Activated CD4-positive, alpha-beta T cell treated with anti-CD3 and anti-CD28 coated beads, Interleukin-2, Interleukin-6, amounts not matched to agents 100 ng/mL and 50 ng/mL, durations not matched to agents 16 hours and 8 hours (primary cell): Measurements from ENCODE around the gene CALY.
"Not testable (repeated sequence)": the region's sequence is repeated elsewhere in the genome, so short reads cannot be mapped to it uniquely, and the experiment has no call there.

Experiments
- DNase-seq: peaks from one replicate; pipeline ENCODE4 v3.0.0-alpha.2; 2020

CALY gene

GRCh38 chr10:133327651-133328357 lies 8.9 kb downstream of the CALY start:
- DNase-seq: no peak

- DNase-seq: no peak
Measured at GRCh38 chr10:133326745-133327650, 9.7 kb downstream of the CALY start.

GRCh38 chr10:133326223-133326551 lies 10.5 kb downstream of the CALY start:
- DNase-seq: no peak

- no peak for DNase-seq
Measured at GRCh38 chr10:133325440-133326222, 11.1 kb downstream of the CALY start.

- no peak for DNase-seq
Measured at GRCh38 chr10:133324857-133325260, 11.8 kb downstream of the CALY start.

- peak; percentile 48 for DNase-seq
Measured at GRCh38 chr10:133324198-133324792, 12.4 kb downstream of the CALY start.

GRCh38 chr10:133322064-133322709 lies 14.5 kb downstream of the CALY start:
- DNase-seq: not testable (repeated sequence)

GRCh38 chr10:133320852-133321422 lies 15.8 kb downstream of the CALY start:
- not testable (repeated sequence) for DNase-seq

GRCh38 chr10:133318494-133319127 lies 18.1 kb downstream of the CALY start:
- DNase-seq: peak; percentile 76

- no peak for DNase-seq
Measured at GRCh38 chr10:133316732-133317131, 20.0 kb downstream of the CALY start.

GRCh38 chr10:133316266-133316665 lies 20.4 kb downstream of the CALY start:
- no peak for DNase-seq

GRCh38 chr10:133315847-133316246 lies 20.8 kb downstream of the CALY start:
- no peak for DNase-seq

GRCh38 chr10:133314911-133315310 lies 21.8 kb downstream of the CALY start:
- DNase-seq: no peak

- no peak for DNase-seq
Measured at GRCh38 chr10:133313192-133313591, 23.5 kb downstream of the CALY start.

- no peak for DNase-seq
Measured at GRCh38 chr10:133312769-133313145, 23.9 kb downstream of the CALY start.

GRCh38 chr10:133312016-133312768 lies 24.5 kb downstream of the CALY start:
- no peak for DNase-seq

GRCh38 chr10:133311570-133311969 lies 25.1 kb downstream of the CALY start:
- DNase-seq: no peak

GRCh38 chr10:133310789-133311188 lies 25.9 kb downstream of the CALY start:
- DNase-seq: no peak

GRCh38 chr10:133310399-133310755 lies 26.3 kb downstream of the CALY start:
- no peak for DNase-seq

GRCh38 chr10:133309720-133310398 lies 26.8 kb downstream of the CALY start:
- DNase-seq: no peak
